Thyroid gland (tissue), 4 donors: ENCODE measurements around the gene HIPK2.

Source experiments
- CTCF ChIP-seq, 6 experiments: fragments of 200-600 bp in 3 of 6; fragments of 450-650 bp in 3 of 6; sonication (generic) in 3 of 6; IDR thresholded peaks; one replicate each; pipeline ENCODE4 v1.5.1; 2016 to 2019; ENCODE audit warnings: antibody characterized with exemption in 6 of 6, mild to moderate bottlenecking in 2 of 6, inconsistent platforms in 1 of 6, moderate library complexity in 1 of 6
- POLR2A ChIP-seq, 2 donors: fragments of 450-650 bp; IDR thresholded peaks; one replicate each; pipeline ENCODE4 v1.6.1; 2017; ENCODE audit warnings: antibody characterized with exemption in 2 of 2, mild to moderate bottlenecking in 2 of 2, moderate library complexity in 1 of 2

DNA sequence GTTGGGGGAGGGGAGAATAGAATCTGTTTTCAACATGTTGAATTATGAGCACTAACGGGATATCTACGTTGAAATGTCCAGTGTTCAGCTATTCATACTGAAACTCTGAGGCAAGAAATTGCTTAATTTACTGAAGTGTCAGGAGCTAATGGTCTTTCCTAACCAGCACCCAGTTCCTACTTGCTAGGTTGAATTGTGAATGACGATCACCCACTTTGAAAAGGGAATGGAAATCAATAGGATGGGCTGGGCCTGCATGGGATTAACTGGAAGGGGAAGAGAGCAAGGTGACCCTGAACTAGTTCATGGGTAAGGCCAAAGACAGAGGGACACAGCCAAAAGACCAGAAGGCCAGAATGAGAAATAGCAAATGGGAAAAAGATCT, 51.3 kb downstream of the HIPK2 start:
- TF ChIP-seq CTCF (IDR thresholded peaks at IDR 0.05): no peak
- no peak for TF ChIP-seq POLR2A (IDR thresholded peaks at IDR 0.05)
